ENCODE data around the gene GOLGB1.

Gene GOLGB1

DNA sequence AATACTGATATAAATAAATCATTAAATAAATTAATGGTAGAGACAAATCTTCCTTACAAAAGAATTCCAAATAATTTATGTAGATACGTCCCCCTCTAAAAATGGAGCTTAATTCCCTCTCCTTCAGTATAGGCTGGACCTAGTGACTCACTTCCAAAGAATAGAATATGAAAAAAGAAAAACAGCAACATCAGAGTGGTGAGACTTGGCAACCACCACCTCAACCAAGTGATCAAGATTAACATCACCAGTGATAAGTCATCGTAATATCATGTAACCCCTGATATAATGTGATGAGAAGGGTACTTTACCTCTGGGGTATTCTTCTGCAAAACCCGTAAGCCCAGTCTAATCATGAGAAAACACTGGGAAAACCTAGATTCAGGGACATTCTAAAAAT lies 13.4 kb downstream of the GOLGB1 start:
- Histone ChIP-seq H3K36me3 (ENCODE audit: control insufficient read depth, insufficient read depth, low read length) (no peaks in the 10 kb centered on the region; the same call in 1 of the 2 replicates), H3K27me3 (replicated peaks; ENCODE audit: control insufficient read depth, insufficient read depth, low read length) (no peaks in the 10 kb centered on the region), H3K4me3 (replicated peaks; ENCODE audit: low read depth, low read length) (no peak overlapping the region)
- TF ChIP-seq CTCF (IDR thresholded peaks at IDR 0.05; ENCODE audit: insufficient read depth, low read length, poor library complexity, severe bottlenecking): no peak
- DNase-seq (ENCODE audit: extremely low read depth, insufficient read length): no peak

DNA sequence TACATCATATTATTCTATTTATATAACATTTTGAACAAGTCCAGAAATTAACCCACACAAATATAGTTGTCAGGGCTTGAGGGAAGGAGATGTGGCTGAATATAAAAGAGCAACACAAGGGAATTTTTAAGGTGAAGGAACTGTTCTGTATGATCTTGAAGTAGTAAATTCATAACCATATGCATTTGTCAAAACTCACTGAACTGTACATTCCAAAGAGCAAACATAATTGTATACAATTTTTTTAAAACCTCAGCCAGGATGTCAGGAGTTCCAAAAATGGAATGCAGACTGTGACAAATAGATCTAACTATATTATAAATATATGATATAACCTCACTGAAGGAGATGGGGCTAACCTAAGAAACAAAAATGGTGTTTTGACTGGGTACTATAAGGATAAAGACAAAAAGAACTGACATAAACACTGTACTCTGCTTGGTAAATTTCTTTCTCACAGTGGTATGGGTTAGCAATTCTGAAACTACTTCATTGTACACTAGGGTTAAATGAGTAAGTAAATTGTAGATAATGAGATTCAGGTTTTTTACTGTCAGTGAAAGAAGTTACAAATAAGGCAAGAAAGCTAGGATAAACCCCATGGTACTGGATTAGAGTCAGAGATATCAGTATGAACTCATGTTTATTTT lies 14.4 kb downstream of the GOLGB1 start:
- TF ChIP-seq CTCF (IDR thresholded peaks at IDR 0.05; ENCODE audit: insufficient read depth, low read length, poor library complexity, severe bottlenecking): no peak
- Histone ChIP-seq H3K27me3 (replicated peaks; ENCODE audit: control insufficient read depth, insufficient read depth, low read length) (no peaks in the 10 kb centered on the region), H3K36me3 (ENCODE audit: control insufficient read depth, insufficient read depth, low read length) (no peaks in the 10 kb centered on the region; the same call in 1 of the 2 replicates), H3K4me3 (replicated peaks; ENCODE audit: low read depth, low read length) (no peak overlapping the region; the same call in 1 of the 2 replicates)
- peak; percentile 45 for DNase-seq (ENCODE audit: extremely low read depth, insufficient read length)

- Histone ChIP-seq H3K4me3 (replicated peaks; ENCODE audit: low read depth, low read length) (no peak overlapping the region), H3K36me3 (ENCODE audit: control insufficient read depth, insufficient read depth, low read length) (peaks cover 3% of the 10 kb centered on the region), H3K27me3 (replicated peaks; ENCODE audit: control insufficient read depth, insufficient read depth, low read length) (no peaks in the 10 kb centered on the region)
- no peak for DNase-seq (ENCODE audit: extremely low read depth, insufficient read length)
- no peak for TF ChIP-seq CTCF (IDR thresholded peaks at IDR 0.05; ENCODE audit: insufficient read depth, low read length, poor library complexity, severe bottlenecking)
Observed at GRCh38 chr3:121730940-121731687, 18.4 kb downstream of the GOLGB1 start.

GRCh38 chr3:121724130-121724529 lies 25.4 kb downstream of the GOLGB1 start:
- Histone ChIP-seq H3K27me3 (replicated peaks; ENCODE audit: control insufficient read depth, insufficient read depth, low read length) (no peaks in the 10 kb centered on the region), H3K36me3 (ENCODE audit: control insufficient read depth, insufficient read depth, low read length) (peaks cover 21% of the 10 kb centered on the region), H3K4me3 (replicated peaks; ENCODE audit: low read depth, low read length) (no peak overlapping the region)
- DNase-seq (ENCODE audit: extremely low read depth, insufficient read length): peak; percentile 32
- no peak for TF ChIP-seq CTCF (IDR thresholded peaks at IDR 0.05; ENCODE audit: insufficient read depth, low read length, poor library complexity, severe bottlenecking)

GRCh38 chr3:121723485-121723884 lies 26.1 kb downstream of the GOLGB1 start:
- TF ChIP-seq CTCF (IDR thresholded peaks at IDR 0.05; ENCODE audit: insufficient read depth, low read length, poor library complexity, severe bottlenecking): no peak
- DNase-seq (ENCODE audit: extremely low read depth, insufficient read length): no peak
- Histone ChIP-seq H3K36me3 (ENCODE audit: control insufficient read depth, insufficient read depth, low read length) (peaks cover 23% of the 10 kb centered on the region), H3K4me3 (replicated peaks; ENCODE audit: low read depth, low read length) (no peak overlapping the region), H3K27me3 (replicated peaks; ENCODE audit: control insufficient read depth, insufficient read depth, low read length) (no peaks in the 10 kb centered on the region)
